Measurements from ENCODE around the gene MLPH.

The MLPH gene

GRCh38 chr2:237568121-237568660, 81.1 kb downstream of the MLPH start:
- no peak for DNase-seq (ENCODE audit: low read depth)

- no peak for DNase-seq (ENCODE audit: low read depth)
Measured at GRCh38 chr2:237569041-237569440, 82.0 kb downstream of the MLPH start.

DNA sequence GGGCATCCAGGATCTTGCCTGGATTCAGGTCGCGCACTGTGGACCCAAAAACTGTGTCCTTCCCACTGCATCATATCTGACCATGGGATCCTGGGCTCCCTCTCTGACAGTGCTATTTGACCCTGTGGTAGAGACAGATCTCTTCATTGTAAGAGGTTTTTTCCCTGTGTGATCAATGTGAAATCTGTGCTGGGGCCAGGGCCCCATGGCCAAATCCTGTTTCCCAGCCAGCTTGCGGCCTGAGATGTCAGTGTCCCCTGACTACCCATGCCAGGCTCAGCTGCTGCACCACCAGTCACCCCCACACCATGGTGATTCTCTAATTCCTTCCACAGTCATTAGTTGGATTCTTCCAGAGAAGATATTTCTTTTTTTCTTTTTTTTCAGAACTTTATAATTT, 82.8 kb downstream of the MLPH start:
- DNase-seq (ENCODE audit: low read depth): no peak

DNA sequence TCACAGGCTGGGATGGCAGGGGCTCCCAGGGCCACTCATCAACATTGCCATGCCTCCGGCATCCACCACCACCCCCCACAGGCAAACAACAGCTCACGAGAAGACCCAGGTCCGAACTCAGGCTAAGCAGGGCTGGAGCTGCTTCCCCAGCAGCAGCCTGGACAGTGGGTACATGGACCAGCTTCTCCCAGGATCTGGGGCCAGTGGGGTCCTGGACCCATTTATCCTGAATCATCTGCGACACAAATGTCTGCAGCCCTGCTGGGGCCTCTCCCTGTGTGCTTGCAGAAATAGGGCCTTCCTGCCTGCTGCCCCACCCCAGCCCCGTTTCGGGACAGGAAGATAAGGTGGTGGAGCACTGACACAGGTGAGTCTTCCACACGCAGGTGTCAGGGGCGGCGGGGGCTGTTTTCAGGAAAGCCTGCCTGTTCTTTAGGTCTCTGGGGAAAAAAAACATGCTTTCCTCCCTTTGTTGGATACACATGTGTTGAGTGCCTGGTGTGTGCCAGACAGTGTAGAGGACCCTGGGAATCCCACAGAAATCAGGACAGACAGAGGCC, 83.8 kb downstream of the MLPH start:
- DNase-seq (ENCODE audit: low read depth): no peak

DNA sequence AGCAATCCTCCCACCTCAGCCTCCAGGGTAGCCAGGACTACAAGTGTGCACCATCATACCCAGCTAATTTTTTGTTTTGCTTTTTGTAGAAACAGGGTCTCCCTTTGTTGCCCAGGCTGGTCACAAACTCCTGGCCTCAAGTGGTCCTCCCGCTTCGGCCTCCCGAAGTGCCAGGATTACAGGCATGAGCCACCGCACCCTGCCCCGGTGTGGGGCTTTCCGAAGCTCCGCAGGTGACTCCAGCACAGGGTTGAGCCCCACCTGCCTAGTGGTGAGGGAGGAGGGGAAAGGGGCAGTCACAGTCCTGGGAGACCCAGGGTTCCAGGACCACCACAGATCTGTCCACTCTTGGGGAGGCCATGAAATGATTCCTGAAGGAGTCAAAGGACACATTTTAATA, 84.5 kb downstream of the MLPH start:
- DNase-seq (ENCODE audit: low read depth): no peak

DNA sequence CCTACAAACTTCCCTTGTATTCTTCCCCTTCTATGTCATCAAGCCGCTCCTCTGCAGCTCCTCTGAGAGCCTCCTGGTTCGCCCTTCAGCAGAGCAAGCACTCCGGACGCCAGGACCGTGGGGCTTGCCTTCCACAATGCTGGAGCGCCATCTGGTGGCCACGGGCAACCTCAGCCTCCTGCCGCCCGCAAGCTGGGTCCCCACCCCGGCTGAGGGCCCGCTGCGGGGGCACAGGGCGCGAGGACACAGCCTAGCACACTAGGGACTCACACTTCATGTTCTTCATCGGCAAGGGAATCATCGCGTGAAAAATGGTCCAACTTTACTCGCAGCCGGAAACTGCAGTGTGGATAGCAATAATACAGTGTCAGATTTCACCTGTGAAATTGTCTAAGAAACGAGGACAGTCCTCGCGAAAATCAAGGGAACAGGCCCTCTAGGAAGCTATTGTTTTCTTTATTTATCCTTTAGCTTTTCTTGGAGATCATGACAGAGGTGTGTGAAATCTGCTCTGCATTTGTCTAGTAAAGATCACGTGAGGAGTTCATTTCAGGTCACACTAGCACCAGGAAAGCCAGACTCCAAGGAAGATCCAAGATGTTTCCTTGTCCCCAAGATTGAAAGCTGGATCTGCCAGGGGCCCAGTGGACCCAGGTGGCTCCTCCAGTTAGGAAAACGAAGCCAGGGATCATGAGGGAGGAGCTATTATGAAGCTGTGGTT, 85.1 kb downstream of the MLPH start:
- peak; percentile 68 for DNase-seq (ENCODE audit: low read depth)

DNA sequence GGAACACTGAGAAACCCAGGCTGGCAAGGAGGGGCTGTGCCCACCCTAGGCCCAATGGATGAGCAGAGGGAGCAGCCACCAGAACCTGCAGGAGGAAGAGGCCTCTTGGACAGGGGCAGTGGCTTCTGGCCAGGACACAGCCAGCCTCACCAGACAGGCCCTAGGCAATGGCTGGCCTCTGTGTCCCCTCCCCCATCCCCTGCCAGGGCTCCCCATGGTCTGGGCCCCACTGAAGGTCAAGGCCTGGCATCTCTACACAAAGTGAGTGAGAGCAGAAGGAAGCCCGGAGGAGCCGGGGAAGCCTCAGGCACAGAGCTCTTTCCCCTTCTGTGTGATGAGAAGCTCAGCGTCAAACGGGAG, 85.7 kb downstream of the MLPH start:
- DNase-seq (ENCODE audit: low read depth): no peak

- no peak for DNase-seq (ENCODE audit: low read depth)
Measured at GRCh38 chr2:237573721-237574415, 86.8 kb downstream of the MLPH start.

DNA sequence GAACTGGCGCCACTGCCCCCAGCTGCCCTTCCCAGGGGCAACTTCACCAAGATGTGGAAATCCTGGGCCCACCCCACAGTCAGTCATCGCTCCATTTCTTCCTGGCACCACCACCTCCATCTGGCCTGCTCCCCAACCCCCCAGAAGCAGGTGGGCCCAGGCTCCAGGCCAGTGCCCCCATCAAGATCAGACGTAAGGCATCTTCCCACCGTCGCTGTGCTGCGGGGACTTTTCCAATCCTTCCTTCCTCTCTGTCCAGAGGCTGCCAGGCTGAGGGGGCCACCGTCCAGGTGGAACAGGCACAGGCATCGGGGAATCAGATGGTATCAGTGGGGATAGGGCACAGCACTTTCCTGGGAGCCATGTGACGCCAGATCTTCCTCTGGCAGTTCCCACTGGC, 87.4 kb downstream of the MLPH start:
- no peak for DNase-seq (ENCODE audit: low read depth)

GRCh38 chr2:237574894-237575868, 88.1 kb downstream of the MLPH start:
- no peak for DNase-seq (ENCODE audit: low read depth)

GRCh38 chr2:237575869-237576862, 89.1 kb downstream of the MLPH start:
- DNase-seq (ENCODE audit: low read depth): no peak

GRCh38 chr2:237576974-237577373, 89.9 kb downstream of the MLPH start:
- DNase-seq (ENCODE audit: low read depth): no peak

GRCh38 chr2:237577458-237577857, 90.4 kb downstream of the MLPH start:
- DNase-seq (ENCODE audit: low read depth): no peak

DNA sequence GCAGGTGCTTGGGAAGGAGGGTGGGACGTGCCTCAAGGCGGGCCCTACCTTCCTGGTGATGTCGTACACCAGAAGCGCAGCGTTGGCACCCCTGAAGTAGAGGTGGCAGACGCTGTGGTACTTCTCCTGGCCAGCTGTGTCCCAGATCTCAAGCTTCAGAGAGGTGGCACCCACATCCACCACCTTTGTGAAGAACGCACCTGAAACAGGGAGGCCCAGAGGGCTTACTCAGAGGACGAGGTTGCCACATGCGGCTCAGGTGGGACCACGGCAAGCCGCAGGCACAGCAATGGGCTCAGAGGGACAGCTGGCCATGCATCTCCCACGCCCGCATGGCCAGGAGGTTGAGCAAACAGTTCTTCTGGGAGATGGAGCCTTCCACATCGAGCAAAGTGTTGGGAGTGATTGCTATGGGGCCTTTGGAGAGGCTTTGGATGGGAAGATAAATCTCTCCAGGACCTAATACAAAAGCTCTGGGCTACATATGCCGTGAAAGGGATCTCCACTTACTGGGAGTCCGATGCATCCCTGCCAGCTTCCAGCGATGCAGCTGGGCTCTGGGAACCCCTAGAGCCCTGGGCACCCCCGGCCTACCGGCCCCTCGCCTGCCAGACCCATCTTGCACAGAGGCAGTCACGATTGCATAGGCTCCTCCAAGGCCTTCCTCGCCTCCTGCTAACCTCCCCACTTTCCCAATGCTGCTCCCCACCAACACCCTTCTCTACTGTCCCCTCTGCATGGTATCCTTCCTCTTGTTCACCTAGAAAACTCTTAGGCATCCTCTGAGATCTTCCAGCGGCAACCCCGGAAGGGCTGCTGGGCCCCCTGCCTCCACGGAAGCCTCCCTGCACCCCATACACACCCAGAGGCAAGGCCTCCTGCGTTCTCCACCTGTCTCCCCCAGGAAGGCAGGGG, 91.2 kb downstream of the MLPH start:
- no peak for DNase-seq (ENCODE audit: low read depth)

GRCh38 chr2:237581326-237581725, 94.3 kb downstream of the MLPH start:
- no peak for DNase-seq (ENCODE audit: low read depth)

DNA sequence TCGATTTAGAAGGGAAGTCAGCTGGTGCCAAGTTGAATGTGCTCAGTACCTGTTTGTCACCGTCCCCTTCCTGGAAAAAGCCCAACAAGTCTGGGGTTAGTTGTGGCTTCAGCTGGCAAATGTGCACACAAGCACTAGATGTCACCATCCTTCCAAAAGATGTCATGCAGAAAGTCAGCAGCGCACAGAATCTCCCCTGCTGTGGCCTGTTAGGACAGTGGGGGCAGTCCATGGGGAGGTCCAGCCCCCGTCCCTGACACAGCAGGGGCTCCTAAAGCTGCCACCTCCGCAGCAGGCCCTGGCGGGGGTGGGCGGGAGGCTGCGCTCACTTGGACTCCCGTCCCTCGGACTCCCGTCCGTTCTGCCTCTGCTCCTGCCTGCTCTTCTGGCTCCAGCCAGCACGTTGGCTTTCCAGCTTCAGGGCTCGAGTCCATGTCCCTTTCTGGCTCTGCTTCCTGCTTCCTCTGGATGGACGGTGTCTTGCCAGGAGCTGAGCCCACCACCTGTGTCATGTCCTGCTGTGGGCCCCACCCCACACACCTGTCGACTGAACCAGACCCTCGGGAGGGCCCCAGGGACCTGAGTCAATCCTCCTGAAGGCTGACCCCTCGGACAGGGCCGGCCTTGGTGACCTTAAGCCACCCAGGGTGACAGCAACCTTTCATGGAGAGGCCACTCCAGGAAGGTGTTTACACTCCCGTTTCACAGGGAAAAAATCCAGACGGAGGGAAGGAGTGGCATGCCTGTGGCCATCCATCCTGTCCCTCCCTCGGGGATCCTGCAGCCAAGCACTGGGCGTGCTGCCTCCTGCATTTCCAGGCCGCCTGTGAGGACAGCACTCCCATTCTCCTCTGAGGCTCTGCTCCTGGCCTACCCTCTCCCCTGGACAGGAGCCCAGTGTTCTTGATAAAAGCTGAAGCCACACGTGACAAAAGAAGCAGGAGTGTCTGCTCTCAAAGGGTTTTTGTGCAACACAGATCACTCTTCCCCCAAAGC, 95.0 kb downstream of the MLPH start:
- DNase-seq (ENCODE audit: low read depth): no peak

GRCh38 chr2:237583385-237584295, 96.6 kb downstream of the MLPH start:
- DNase-seq (ENCODE audit: low read depth): no peak

All from non-pigmented ciliary epithelial cell (primary cell).